CD14-positive monocyte (primary cell): ENCODE measurements around the gene UBE4A. TPM values are rescaled to one million over a fixed set of nuclear protein-coding genes. Genes with fewer than 3 reads are reported as not detected.

ENCODE experiments used
- DNase-seq, 3 donors: peaks; one replicate each; pipeline ENCODE4 v3.0.0-alpha.2; 2011 to 2022
- H2AFZ ChIP-seq: 2 replicates; pipeline ENCODE4 v1.6.0; 2012; ENCODE audit warnings: mild to moderate bottlenecking, low read depth, low read length, inconsistent platforms; ENCODE audit not compliant: insufficient read depth, poor library complexity, severe bottlenecking
- H3K27ac ChIP-seq, 2 donors: 1 replicate in 1 of 2; 2 replicates in 1 of 2; pipeline ENCODE4 v1.5.1; 2012 to 2013; ENCODE audit warnings: low read length in 2 of 2, control low read depth in 1 of 2, inconsistent platforms in 1 of 2, low read depth in 1 of 2, mild to moderate bottlenecking in 1 of 2
- H3K27me3 ChIP-seq, 2 donors: one replicate each; pipeline versions ENCODE4 v1.6.0 to v1.6.1; 2011 to 2013; ENCODE audit warnings: low read length in 2 of 2; ENCODE audit not compliant: control insufficient read depth in 2 of 2, insufficient read depth in 2 of 2
- H3K36me3 ChIP-seq, 2 donors: replicated peaks in 1 of 2; 1 replicate in 1 of 2; 2 replicates in 1 of 2; pipeline versions ENCODE4 v1.5.1 to v1.6.1; 2012 to 2013; ENCODE audit warnings: low read length in 2 of 2, control low read depth in 1 of 2, inconsistent platforms in 1 of 2, mild to moderate bottlenecking in 1 of 2; ENCODE audit not compliant: insufficient read depth in 2 of 2, control insufficient read depth in 1 of 2
- H3K4me1 ChIP-seq, 2 donors: 1 replicate in 1 of 2; 2 replicates in 1 of 2; pipeline versions ENCODE4 v1.5.1 to v1.6.1; 2012 to 2013; ENCODE audit warnings: low read length in 2 of 2, control low read depth in 1 of 2, inconsistent platforms in 1 of 2, mild to moderate bottlenecking in 1 of 2, moderate library complexity in 1 of 2; ENCODE audit not compliant: insufficient read depth in 2 of 2, control insufficient read depth in 1 of 2
- H3K4me2 ChIP-seq: replicated peaks from 2 replicates; pipeline ENCODE3; 2012; ENCODE audit warnings: low read length, moderate library complexity, mild to moderate bottlenecking; ENCODE audit not compliant: poor library complexity, severe bottlenecking; ENCODE audit errors: extremely low read depth
- H3K4me3 ChIP-seq, 3 experiments: fragments of 200-600 bp in 1 of 3; sonication (generic) in 1 of 3; replicated peaks in 1 of 3; 1 replicate in 2 of 3; 2 replicates in 1 of 3; pipeline ENCODE4 v1.5.1; 2011 to 2013; ENCODE audit warnings: low read length in 3 of 3, mild to moderate bottlenecking in 3 of 3, control low read depth in 2 of 3, low read depth in 2 of 3, inconsistent platforms in 1 of 3, moderate library complexity in 1 of 3
- H3K79me2 ChIP-seq: 2 replicates; pipeline ENCODE4 v1.6.0; 2012; ENCODE audit warnings: mild to moderate bottlenecking, control low read depth, inconsistent platforms, low read length, moderate library complexity; ENCODE audit not compliant: insufficient read depth
- H3K9ac ChIP-seq: 2 replicates; pipeline ENCODE4 v1.6.0; 2017; ENCODE audit warnings: low read length, mild to moderate bottlenecking; ENCODE audit not compliant: insufficient read depth, poor library complexity, severe bottlenecking
- H3K9me3 ChIP-seq, 2 donors: replicated peaks in 1 of 2; 1 replicate in 1 of 2; 2 replicates in 1 of 2; pipeline versions ENCODE4 v1.5.1 to v1.6.1; 2012 to 2013; ENCODE audit warnings: low read length in 2 of 2, control low read depth in 1 of 2; ENCODE audit not compliant: control insufficient read depth in 1 of 2, insufficient read depth in 1 of 2
- H4K20me1 ChIP-seq: 2 replicates; pipeline ENCODE4 v1.6.0; 2012; ENCODE audit warnings: mild to moderate bottlenecking, low read length, control low read depth, moderate library complexity; ENCODE audit not compliant: insufficient read depth
- H3K27ac Mint-ChIP-seq, 7 donors: one replicate each; pipeline ENCODE4 v1.8.0; 2020; ENCODE audit warnings: mild to moderate bottlenecking in 7 of 7, mixed read lengths in 7 of 7, moderate library complexity in 6 of 7, inconsistent platforms in 2 of 7
- H3K27me3 Mint-ChIP-seq, 3 donors: one replicate each; pipeline ENCODE4 v1.8.0; 2021 to 2022; ENCODE audit warnings: low read depth in 3 of 3, mild to moderate bottlenecking in 3 of 3, mixed read lengths in 3 of 3, moderate library complexity in 3 of 3, inconsistent platforms in 1 of 3
- H3K36me3 Mint-ChIP-seq, 2 donors: one replicate each; pipeline ENCODE4 v1.8.0; 2020; ENCODE audit warnings: mixed read lengths in 2 of 2, inconsistent platforms in 1 of 2, mild to moderate bottlenecking in 1 of 2
- H3K4me1 Mint-ChIP-seq: one replicate; pipeline ENCODE4 v1.8.0; 2020; ENCODE audit warnings: mild to moderate bottlenecking, mixed read lengths
- H3K4me3 Mint-ChIP-seq, 2 donors: one replicate each; pipeline ENCODE4 v1.8.0; 2020; ENCODE audit warnings: mild to moderate bottlenecking in 2 of 2, mixed read lengths in 2 of 2, moderate library complexity in 1 of 2
- H3K9me3 Mint-ChIP-seq, 7 donors: one replicate each; pipeline ENCODE4 v1.8.0; 2020 to 2022; ENCODE audit warnings: mixed read lengths in 7 of 7, mild to moderate bottlenecking in 6 of 7, moderate library complexity in 6 of 7, inconsistent platforms in 2 of 7
- CTCF ChIP-seq: fragments of 200-600 bp; IDR thresholded peaks from one replicate; pipeline ENCODE4 v1.8.0; 2022; ENCODE audit warnings: antibody characterized with exemption, mild to moderate bottlenecking
- WGBS: methylation state at CpG from one replicate; pipeline ENCODE4 v1.1.5; 2013; ENCODE audit warnings: missing lambda C conversion rate; ENCODE audit not compliant: insufficient coverage; 5-methylcytosine and 5-hydroxymethylcytosine counted together
- intact Hi-C, 2 donors: fragments of 100-400 bp; cut with micrococcal nuclease; formaldehyde crosslinking; loops; one replicate each; pipeline versions ENCODE4 v1.15.0 to v1.15.1; 2023
- polyA plus RNA-seq, 3 donors: library from polyadenylated mRNA; depleted of rRNA in 1 of 3; unstranded in 2 of 3; stranded (reverse) in 1 of 3; fragments of 300-500 nt in 2 of 3; fragments of >200 nt in 1 of 3; fragmentation: Illumina TruSeq in 2 of 3; gene quantifications; 1 replicate in 2 of 3; 2 replicates in 1 of 3; pipeline ENCODE4 v1.2.3, GENCODE V29; 2012 to 2021

The UBE4A gene
- polyA plus RNA-seq, 3 donors, result 21.6 to 33.9 (median 22.7) TPM

- Mint-ChIP-seq H3K36me3 (peaks cover 0 to 9% of the 10 kb centered on the region in 2 donors), H3K27ac (no peak overlapping the region), H3K4me1 (no peaks in the 10 kb centered on the region), H3K4me3 (no peak overlapping the region), H3K27me3 (peaks cover 0 to 8% (median 0%) of the 10 kb centered on the region in 3 donors), H3K9me3 (no peaks in the 10 kb centered on the region)
- no peak overlapping the region for H3K4me2 ChIP-seq
- H3K36me3 ChIP-seq, result peaks cover 0 to 12% of the 10 kb centered on the region in 2 donors
- peaks cover 17 to 19% of the 10 kb centered on the region in 2 donors for H3K4me1 ChIP-seq
- no peak for TF ChIP-seq CTCF
- no peaks in the 10 kb centered on the region for H3K27me3 ChIP-seq
- no peak overlapping the region for H3K27ac ChIP-seq
- intact Hi-C loops, result no loop called here
- WGBS, result 71% methylated on average over 1 of the region's 4 CpGs
- no peak overlapping the region for H2AFZ ChIP-seq
- peaks cover 10% of the 10 kb centered on the region for H4K20me1 ChIP-seq
- H3K79me2 ChIP-seq, result no peaks in the 10 kb centered on the region
- no peak overlapping the region for H3K9ac ChIP-seq
- DNase-seq, result no peak
- no peak overlapping the region for H3K4me3 ChIP-seq
- H3K9me3 ChIP-seq, result no peaks in the 10 kb centered on the region
Observed at GRCh38 chr11:118417801-118418200, 58.4 kb downstream of the UBE4A start.

GRCh38 chr11:118418766-118419165 lies 59.4 kb downstream of the UBE4A start:
- H3K27me3 ChIP-seq, result no peaks in the 10 kb centered on the region
- no peak for DNase-seq
- H4K20me1 ChIP-seq, result peaks cover 10% of the 10 kb centered on the region
- H3K9me3 ChIP-seq, result no peaks in the 10 kb centered on the region
- no peak overlapping the region for H3K4me3 Mint-ChIP-seq
- H3K79me2 ChIP-seq, result no peaks in the 10 kb centered on the region
- no peak overlapping the region for H3K27ac Mint-ChIP-seq
- peaks cover 17 to 19% of the 10 kb centered on the region in 2 donors for H3K4me1 ChIP-seq
- H3K9me3 Mint-ChIP-seq, result no peaks in the 10 kb centered on the region
- no peak overlapping the region for H3K4me2 ChIP-seq
- peaks cover 0 to 3% of the 10 kb centered on the region in 2 donors for H3K36me3 ChIP-seq
- intact Hi-C loops, result no loop called here
- no peaks in the 10 kb centered on the region for H3K4me1 Mint-ChIP-seq
- H3K4me3 ChIP-seq, result no peak overlapping the region
- WGBS, result 96% methylated on average over 3 of the region's 5 CpGs
- TF ChIP-seq CTCF, result no peak
- H3K27me3 Mint-ChIP-seq, result peaks cover 0 to 8% (median 0%) of the 10 kb centered on the region in 3 donors
- H3K27ac ChIP-seq, result no peak overlapping the region
- H3K9ac ChIP-seq, result no peak overlapping the region
- peaks cover 0 to 3% of the 10 kb centered on the region in 2 donors for H3K36me3 Mint-ChIP-seq
- H2AFZ ChIP-seq, result no peak overlapping the region
